Adrenal gland (tissue), 5 donors: Measurements from ENCODE around the gene SLC16A13.

ENCODE experiments used
- POLR2A ChIP-seq, 2 donors: fragments of 450-650 bp; IDR thresholded peaks; one replicate each; pipeline ENCODE4 v1.6.1; 2017; ENCODE audit warnings: antibody characterized with exemption in 2 of 2, mild to moderate bottlenecking in 2 of 2, moderate library complexity in 1 of 2
- TF ChIP-seq, protein P1 (sequence below), 6 experiments: fragments of 450-650 bp in 4 of 6; fragments of 200-600 bp in 2 of 6; sonication (generic) in 1 of 6; IDR thresholded peaks; 1 replicate in 5 of 6; 2 replicates in 1 of 6; pipeline versions ENCODE4 v1.5.1 to v1.8.0; 2016 to 2021; ENCODE audit warnings: antibody characterized with exemption in 6 of 6, mild to moderate bottlenecking in 2 of 6, moderate library complexity in 1 of 6
- donor health status: DM: no; HTN: no; CAD: no.

DNA sequence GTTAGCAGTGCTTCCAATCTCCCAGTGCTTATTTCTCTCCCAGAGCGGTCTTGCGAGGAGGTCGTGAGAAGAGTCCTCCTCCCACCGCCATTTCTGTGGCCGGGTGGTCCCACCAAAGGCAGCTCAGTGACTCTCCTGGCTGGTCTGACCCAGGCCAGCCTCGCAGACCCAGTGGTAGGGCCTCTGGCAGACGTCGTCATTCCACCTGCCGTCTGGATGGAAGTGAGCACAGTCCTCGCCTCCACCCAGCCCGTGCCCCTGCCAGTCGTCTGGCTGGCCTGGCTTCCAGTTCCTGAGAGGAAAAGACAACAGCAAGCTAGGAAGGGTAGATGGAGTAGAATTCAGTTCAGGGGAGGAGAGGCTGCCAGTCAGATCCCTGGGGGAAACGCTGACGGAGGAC, 39.1 kb downstream of the SLC16A13 start:
- TF ChIP-seq, protein P1, sequence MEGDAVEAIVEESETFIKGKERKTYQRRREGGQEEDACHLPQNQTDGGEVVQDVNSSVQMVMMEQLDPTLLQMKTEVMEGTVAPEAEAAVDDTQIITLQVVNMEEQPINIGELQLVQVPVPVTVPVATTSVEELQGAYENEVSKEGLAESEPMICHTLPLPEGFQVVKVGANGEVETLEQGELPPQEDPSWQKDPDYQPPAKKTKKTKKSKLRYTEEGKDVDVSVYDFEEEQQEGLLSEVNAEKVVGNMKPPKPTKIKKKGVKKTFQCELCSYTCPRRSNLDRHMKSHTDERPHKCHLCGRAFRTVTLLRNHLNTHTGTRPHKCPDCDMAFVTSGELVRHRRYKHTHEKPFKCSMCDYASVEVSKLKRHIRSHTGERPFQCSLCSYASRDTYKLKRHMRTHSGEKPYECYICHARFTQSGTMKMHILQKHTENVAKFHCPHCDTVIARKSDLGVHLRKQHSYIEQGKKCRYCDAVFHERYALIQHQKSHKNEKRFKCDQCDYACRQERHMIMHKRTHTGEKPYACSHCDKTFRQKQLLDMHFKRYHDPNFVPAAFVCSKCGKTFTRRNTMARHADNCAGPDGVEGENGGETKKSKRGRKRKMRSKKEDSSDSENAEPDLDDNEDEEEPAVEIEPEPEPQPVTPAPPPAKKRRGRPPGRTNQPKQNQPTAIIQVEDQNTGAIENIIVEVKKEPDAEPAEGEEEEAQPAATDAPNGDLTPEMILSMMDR (IDR thresholded peaks at IDR 0.05): no peak
- TF ChIP-seq POLR2A (IDR thresholded peaks at IDR 0.05): no peak
